GM21381 (cell line): ENCODE measurements around the gene SLC25A13.

Experiments used
- ATAC-seq: cut with Tn5 transposase; IDR thresholded peaks from one replicate; pipeline ENCODE4 v1.9.1; 2021; ENCODE audit warnings: mild to moderate bottlenecking, moderate library complexity; ENCODE audit not compliant: unreplicated experiment

Gene SLC25A13

DNA sequence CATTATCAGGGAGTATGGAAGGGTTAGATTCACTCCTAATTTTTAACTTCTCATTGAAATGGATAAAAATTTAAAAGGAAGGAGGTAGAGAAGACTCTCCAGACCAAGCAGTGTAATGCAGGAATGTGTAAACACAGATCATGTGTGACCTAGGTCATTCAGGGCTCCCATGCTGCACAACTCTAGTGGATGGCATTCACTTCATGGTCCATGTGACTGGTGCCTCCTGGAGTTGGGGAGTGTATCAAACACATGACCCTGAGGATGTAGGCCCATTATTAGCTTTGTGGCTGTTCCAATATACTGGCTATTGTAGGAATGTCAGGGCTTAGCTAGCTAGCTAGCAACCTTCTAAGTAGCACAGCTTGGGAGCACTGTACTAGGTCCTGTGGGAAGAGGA is 109.9 kb downstream of the SLC25A13 start:
- no peak for ATAC-seq

- no peak for ATAC-seq
These were observed 116.2 kb downstream of the SLC25A13 start for GRCh38 chr7:96205665-96206064.

GRCh38 chr7:96204601-96205000 is 117.3 kb downstream of the SLC25A13 start:
- no peak for ATAC-seq

DNA sequence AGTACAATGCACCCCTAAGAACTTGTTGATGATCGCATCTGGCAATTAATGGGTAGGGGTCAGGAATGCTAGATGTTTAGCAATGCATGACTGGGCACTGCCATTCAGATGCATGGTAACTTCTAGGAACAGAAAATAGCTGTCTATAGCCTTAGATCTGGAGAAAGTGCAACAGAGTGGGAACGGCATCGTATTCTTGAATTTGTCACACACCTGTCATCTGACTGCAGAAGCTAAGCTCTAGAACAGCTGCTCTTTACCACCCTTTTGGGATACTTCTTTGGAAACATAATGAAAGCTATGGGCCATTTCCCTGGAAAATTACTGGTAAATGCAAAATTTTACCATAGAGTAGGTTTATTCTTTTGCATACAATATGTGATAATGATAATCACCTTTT is 118.1 kb downstream of the SLC25A13 start:
- ATAC-seq = no peak

DNA sequence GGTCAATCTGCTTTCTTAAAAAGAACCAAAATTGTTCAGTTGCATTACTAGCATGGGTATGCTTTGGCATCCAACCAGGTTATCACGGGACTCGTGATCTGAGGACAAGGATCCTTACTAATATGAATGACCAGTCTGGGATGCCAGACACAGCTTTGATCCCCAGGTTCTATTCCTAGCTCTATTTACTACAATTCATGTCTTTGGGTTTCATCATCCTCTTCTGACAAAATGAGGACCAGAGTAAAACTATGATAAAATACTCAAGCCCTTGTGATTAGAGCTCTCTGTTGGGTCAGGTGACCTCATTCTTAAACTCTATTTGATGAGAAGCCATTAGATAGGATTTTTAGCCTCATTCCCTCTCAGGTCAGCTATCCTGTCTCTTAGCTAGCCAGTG is 119.8 kb downstream of the SLC25A13 start:
- ATAC-seq = no peak

DNA sequence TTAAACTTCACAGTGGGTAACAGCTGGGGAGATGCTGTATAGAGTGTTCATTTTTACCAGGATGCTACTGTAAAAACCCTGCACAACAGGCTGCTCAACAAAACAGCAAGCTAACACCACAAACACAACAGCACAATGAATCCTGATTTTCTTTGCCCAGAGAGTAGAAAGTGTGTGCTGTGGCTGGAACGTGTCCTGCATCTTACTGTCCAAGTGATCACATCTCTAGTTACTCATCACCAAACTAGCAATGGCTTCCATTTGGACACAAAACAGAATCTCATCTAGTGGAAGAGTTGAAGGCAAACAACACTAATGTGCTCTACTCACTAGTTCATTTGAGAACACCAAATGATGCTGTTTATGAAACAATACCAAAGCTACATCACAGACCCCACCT is 121.2 kb downstream of the SLC25A13 start:
- ATAC-seq = no peak

- no peak for ATAC-seq
These were observed 122.5 kb downstream of the SLC25A13 start for GRCh38 chr7:96199421-96199820.

DNA sequence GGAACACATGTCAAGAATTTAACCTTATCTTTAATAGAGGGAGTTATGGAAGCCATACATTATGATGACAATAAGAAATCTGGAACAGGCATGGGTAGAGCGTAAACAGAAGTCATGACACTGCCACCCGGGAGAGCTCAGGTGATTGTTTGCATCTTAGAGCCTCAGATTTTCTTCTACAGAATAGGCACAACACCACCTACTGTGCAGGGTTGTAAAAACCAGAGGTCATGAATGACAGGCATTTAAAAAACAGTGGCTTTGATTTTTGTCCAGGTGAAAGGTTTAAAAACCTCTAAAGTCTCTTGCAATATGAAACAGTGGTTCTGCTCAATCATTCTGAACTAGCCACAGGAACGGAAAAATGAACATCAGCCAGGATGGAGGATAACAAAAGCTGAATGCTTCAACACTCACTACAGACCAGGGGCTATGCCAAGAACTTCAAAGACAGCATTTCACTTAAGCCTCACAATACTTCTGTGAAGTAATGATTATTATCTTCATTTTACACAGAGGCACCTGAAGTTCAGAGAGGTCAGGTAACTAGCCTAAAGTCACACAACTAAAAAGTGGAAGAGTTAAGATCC is 123.8 kb downstream of the SLC25A13 start:
- no peak for ATAC-seq

DNA sequence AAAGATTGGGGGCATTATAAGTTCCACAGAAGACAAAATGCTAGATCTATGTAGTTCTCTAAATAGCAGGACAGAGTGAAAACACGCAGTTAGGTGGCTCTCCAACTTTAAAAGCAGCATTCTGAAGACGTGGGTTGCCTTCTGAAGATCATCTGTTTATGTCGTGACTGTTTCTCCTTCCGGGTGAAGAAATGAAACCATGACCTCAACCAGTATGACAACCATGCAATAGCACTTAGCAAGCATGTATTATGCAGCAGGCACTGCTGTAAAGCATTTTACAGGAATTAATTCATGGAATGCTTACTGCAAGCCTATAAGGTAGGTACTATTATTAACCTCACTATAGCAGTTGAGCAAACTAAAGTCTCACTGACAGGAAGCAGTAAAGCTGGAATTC is 125.2 kb downstream of the SLC25A13 start:
- ATAC-seq = no peak

DNA sequence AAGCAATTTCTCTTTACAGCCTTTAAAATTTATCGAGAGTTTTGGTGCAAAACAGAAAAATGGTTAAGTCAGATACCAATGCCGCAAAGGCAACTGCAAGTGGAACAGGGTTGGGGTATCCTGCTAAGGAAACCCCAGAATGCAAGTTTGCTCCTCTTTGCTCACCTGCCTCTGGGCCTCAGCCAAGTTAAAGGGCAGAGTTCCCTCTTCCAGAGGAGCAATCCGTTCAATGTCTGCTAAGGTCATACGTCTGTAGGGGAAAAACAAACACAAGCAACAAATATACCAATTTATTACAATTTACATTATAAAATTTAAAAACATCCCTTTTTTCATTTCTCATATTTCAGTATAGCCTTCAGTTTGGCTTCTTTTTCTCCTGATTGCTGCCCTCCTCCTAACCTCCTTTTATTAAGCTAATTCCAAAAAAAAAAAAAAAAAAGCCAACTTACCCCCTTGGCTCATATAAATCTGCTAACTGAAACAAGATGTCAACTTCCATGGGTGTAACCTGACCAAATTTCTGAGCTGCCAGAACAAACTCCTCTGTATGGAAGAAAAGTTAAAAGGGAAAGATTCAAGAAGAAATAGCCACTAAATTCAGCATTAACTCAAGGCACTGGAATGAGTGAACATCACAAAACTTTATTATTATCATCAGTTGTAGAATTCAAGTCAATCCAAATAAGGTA is 132.6 kb downstream of the SLC25A13 start:
- ATAC-seq = no peak

DNA sequence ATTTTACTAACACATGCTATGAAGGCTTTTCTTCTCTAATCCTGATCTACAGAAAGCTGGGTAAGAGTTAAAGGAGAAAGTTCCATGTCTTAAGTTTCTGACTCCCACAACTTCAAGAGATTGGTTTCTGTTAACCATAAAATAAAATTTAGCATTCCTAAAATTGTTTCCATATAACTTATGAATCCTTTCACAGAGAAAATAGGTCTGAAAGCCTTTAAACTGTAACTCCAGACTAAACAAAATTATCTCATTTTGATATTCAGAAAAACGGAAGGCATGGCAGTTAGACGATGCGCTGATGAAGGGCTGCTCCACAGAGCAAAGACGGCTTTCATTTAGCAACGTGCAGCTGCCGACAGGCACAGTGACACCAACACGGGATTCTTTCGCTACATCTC is 133.3 kb downstream of the SLC25A13 start:
- ATAC-seq = no peak

- ATAC-seq = no peak
These were observed 133.7 kb downstream of the SLC25A13 start for GRCh38 chr7:96188174-96188581.

DNA sequence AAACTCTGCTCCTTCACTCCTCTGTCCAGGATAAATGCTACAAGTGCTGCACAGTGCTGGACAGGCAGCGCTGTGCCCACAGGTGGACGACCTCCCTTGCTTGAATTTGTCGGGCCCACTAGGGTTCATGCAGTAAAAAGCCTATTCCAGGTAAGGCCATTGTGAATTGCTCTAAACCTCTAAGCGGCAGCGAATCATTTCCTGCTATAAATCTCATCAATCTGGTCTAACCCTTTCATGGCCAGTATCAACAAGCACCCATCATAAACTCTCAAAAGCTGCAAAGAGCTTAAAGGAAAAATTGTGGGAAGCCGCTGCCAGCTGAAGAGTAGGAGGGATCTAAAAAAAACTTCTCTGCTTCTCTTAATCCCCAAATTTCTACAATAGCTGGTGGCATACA is 134.2 kb downstream of the SLC25A13 start:
- no peak for ATAC-seq

DNA sequence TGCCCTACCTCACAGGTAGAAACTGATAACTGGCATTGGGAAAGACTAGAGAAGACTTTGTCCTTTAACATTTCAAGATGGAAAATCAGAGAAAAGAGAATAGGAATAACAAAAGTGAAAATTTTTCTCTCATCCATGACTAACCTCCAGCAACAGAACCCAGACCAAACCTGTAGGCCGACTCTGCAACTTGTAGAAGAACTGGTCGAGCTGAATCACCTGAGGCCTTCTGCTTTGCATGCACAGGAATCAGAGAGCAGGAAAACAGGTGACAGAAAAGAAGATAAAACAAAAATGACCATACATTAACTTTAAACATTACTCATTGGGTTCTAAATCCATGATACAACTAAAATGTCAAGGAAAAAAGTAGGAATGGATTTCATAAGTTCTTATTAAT is 137.1 kb downstream of the SLC25A13 start:
- no peak for ATAC-seq

GRCh38 chr7:96183163-96183670 is 138.7 kb downstream of the SLC25A13 start:
- ATAC-seq = no peak

GRCh38 chr7:96182424-96183158 is 139.3 kb downstream of the SLC25A13 start:
- ATAC-seq = no peak

GRCh38 chr7:96181174-96181573 is 140.7 kb downstream of the SLC25A13 start:
- no peak for ATAC-seq

- no peak for ATAC-seq
These were observed 142.1 kb downstream of the SLC25A13 start for GRCh38 chr7:96179837-96180236.

DNA sequence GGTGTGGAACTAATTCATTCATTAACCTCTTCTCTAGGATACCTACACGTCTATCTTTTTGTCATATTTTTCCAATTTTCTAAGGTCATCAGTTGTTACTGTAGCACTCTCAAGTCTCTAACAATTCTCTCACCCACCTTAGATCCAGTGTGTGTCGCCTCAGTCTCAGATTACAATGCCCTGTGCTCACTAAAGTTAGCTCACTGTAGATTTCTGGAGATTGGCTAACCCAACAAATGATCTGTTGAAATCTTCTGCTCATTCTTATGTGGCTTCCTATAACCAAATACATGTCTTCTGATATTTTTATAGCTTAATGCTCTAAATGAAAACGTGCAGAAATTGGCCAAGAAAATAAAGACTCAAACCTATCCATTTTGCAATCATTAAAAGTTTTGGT is 142.6 kb downstream of the SLC25A13 start:
- no peak for ATAC-seq

GRCh38 chr7:96178581-96178980 is 143.3 kb downstream of the SLC25A13 start:
- ATAC-seq = no peak

- ATAC-seq = no peak
These were observed 144.5 kb downstream of the SLC25A13 start for GRCh38 chr7:96177353-96177752.

DNA sequence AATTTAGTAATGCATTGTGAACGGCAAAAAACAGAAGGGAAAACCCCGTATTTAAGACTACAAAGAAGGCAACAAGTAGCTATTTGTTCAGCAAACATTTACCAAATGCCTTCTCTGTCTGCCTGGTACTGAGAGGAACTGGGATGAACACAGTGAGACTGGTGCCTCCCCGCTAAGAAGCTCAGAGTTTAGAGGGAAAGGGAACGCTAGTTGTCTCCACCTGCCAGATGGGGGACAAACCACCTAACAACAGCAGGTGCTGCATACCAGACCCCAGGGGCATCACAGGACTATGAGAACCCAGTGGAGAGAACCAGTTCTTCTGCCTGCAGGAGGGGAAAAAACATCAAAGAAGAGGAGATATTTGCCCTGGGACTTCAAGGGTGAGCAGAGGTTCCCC is 147.1 kb downstream of the SLC25A13 start:
- no peak for ATAC-seq
